ENCODE data around the gene SEC14L5. TPM values are rescaled to one million over a fixed set of nuclear protein-coding genes. Genes with fewer than 3 reads are reported as not detected.
A peak's percentile ranks its signal among the peaks of the same experiment; 100 is the strongest.

The SEC14L5 gene
- total RNA-seq, 1 donor, result under 0.01 TPM

DNA sequence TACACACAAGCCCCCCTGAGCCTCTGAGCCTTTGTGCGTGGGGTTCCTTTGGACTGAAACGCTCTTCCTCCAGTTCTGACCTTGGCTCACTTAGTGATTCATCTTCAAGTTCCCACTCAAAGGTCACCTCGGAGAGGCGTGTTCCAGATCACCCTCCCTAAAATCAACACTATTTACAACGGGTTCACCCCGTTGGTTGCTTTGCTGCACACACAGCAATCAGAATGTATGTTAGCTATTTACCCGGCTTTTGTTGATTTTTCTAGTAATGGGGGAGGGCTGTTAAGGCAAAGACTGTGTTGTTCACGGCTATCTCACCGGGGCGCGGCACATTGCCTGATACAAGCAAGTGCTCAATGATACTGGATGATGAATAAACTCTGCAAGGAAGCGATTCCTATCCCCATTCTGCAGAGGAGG is 74.6 kb downstream of the SEC14L5 start:
- Histone ChIP-seq H4K20me1 (ENCODE audit: insufficient read depth, low read length) (no peaks in the 10 kb centered on the region), H3K27ac (ENCODE audit: low read depth, low read length) (no peak overlapping the region), H3K4me3 (ENCODE audit: insufficient read depth, low read length) (peak overlapping the region; percentile 96), H3K4me1 (ENCODE audit: insufficient read depth, low read length) (peaks cover 23% of the 10 kb centered on the region), H3K36me3 (ENCODE audit: insufficient read depth, low read length) (no peaks in the 10 kb centered on the region), H2AFZ (ENCODE audit: low read length) (peak overlapping the region; percentile 99), H3K27me3 (ENCODE audit: insufficient read depth, low read length) (no peaks in the 10 kb centered on the region), H3K9me3 (ENCODE audit: low read depth, low read length) (no peaks in the 10 kb centered on the region), H3K79me2 (ENCODE audit: insufficient read depth, low read length) (no peaks in the 10 kb centered on the region), H3K4me2 (ENCODE audit: insufficient read depth, low read length) (peak overlapping the region; percentile 100)
- DNase-seq (ENCODE audit: insufficient read length, low spot score, missing footprints), result peak; percentile 72
- TF ChIP-seq, protein P1, sequence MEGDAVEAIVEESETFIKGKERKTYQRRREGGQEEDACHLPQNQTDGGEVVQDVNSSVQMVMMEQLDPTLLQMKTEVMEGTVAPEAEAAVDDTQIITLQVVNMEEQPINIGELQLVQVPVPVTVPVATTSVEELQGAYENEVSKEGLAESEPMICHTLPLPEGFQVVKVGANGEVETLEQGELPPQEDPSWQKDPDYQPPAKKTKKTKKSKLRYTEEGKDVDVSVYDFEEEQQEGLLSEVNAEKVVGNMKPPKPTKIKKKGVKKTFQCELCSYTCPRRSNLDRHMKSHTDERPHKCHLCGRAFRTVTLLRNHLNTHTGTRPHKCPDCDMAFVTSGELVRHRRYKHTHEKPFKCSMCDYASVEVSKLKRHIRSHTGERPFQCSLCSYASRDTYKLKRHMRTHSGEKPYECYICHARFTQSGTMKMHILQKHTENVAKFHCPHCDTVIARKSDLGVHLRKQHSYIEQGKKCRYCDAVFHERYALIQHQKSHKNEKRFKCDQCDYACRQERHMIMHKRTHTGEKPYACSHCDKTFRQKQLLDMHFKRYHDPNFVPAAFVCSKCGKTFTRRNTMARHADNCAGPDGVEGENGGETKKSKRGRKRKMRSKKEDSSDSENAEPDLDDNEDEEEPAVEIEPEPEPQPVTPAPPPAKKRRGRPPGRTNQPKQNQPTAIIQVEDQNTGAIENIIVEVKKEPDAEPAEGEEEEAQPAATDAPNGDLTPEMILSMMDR (IDR thresholded peaks at IDR 0.05; ENCODE audit: extremely low read depth, low read depth, low read length), result no peak

DNA sequence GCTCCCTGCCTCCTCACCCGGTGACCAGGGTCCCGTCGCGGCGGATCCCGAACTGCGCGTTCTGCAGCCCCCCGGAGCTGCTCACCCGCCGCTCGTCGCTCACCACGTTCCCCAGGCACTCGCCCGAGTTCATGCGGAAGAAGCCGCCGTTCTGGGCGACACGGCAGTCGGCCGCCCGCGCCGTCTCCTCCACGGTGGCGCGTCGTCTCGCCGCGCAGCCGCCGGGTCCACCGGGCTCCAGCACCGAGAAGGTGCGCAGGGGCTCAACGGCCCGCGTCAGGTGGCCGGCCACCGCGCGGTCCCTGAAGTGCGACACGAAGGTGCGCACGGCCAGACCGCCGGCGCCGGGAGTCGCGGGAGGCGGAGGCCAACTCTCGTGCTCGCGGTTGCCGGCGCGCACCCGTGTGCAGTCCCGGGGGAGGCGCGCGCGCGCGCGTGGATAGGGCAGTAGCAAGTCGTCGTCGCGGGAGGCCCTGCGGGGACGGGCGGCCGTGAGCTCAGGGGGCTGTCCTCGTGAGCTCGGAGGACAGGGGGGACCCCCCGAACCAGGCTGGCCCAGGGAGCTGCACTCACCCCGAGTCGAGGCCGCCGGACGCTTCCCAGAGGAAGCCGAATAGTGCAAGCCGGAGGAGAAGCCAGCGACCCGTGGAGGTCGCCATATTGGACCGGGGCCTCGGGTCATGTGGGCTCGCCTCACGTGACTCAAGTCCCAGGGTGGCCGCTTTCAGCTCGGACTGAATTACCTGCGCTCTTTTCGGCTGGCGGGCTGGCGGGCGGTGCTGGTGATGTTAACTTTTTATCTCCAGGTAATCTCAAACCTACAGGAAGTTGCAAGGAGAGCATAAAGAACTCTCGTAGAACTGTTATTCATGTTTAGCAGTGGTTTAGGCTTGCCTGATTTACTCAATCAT is 75.4 kb downstream of the SEC14L5 start, which contains the start of gene NAGPA:
NAGPA (minus strand) TSS at position 680 of the 911 bp plus-strand sequence; CDS start at position 659, 21 bp downstream.
- Histone ChIP-seq H4K20me1 (ENCODE audit: insufficient read depth, low read length) (no peaks in the 10 kb centered on the region), H3K4me3 (ENCODE audit: insufficient read depth, low read length) (peak within 1 kb of the TSS; percentile 96), H3K9me3 (ENCODE audit: low read depth, low read length) (no peaks in the 10 kb centered on the region), H3K79me2 (ENCODE audit: insufficient read depth, low read length) (no peaks in the 10 kb centered on the region), H3K4me1 (ENCODE audit: insufficient read depth, low read length) (peaks cover 23% of the 10 kb centered on the region), H3K4me2 (ENCODE audit: insufficient read depth, low read length) (peak within 1 kb of the TSS; percentile 100), H3K27ac (ENCODE audit: low read depth, low read length) (peak within 1 kb of the TSS; percentile 66), H2AFZ (ENCODE audit: low read length) (peak within 1 kb of the TSS; percentile 99), H3K27me3 (ENCODE audit: insufficient read depth, low read length) (no peaks in the 10 kb centered on the region), H3K36me3 (ENCODE audit: insufficient read depth, low read length) (no peaks in the 10 kb centered on the region)
- peak; percentile 98 for DNase-seq (ENCODE audit: insufficient read length, low spot score, missing footprints)
- TF ChIP-seq, protein P1 (IDR thresholded peaks at IDR 0.05; ENCODE audit: extremely low read depth, low read depth, low read length), result no peak

DNA sequence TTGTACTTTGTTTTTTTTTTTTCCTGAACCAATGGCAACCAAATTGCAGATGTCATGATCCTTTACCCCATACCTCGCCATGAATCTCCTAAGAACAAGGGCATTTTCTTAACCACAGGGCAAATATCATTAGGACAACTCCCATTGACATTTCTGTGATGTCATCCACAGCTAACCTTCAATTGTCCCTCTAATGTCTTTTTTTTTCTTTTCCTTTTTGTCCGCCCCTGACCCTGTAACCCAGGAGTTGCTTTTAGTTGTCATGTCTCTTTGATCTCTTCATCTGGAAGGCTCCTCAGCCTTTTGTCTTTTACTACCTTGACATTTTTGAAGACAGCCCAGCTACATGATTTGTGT is 76.0 kb downstream of the SEC14L5 start:
- no peaks in the 10 kb centered on the region for H4K20me1 ChIP-seq (ENCODE audit: insufficient read depth, low read length)
- peak overlapping the region; percentile 99 for H2AFZ ChIP-seq (ENCODE audit: low read length)
- H3K27me3 ChIP-seq (ENCODE audit: insufficient read depth, low read length), result no peaks in the 10 kb centered on the region
- H3K36me3 ChIP-seq (ENCODE audit: insufficient read depth, low read length), result no peaks in the 10 kb centered on the region
- TF ChIP-seq, protein P1 (IDR thresholded peaks at IDR 0.05; ENCODE audit: extremely low read depth, low read depth, low read length), result no peak
- H3K79me2 ChIP-seq (ENCODE audit: insufficient read depth, low read length), result no peaks in the 10 kb centered on the region
- H3K9me3 ChIP-seq (ENCODE audit: low read depth, low read length), result no peaks in the 10 kb centered on the region
- DNase-seq (ENCODE audit: insufficient read length, low spot score, missing footprints), result no peak
- peak overlapping the region; percentile 66 for H3K27ac ChIP-seq (ENCODE audit: low read depth, low read length)
- H3K4me1 ChIP-seq (ENCODE audit: insufficient read depth, low read length), result peaks cover 23% of the 10 kb centered on the region
- H3K4me2 ChIP-seq (ENCODE audit: insufficient read depth, low read length), result peak overlapping the region; percentile 100
- peak overlapping the region; percentile 96 for H3K4me3 ChIP-seq (ENCODE audit: insufficient read depth, low read length)

DNA sequence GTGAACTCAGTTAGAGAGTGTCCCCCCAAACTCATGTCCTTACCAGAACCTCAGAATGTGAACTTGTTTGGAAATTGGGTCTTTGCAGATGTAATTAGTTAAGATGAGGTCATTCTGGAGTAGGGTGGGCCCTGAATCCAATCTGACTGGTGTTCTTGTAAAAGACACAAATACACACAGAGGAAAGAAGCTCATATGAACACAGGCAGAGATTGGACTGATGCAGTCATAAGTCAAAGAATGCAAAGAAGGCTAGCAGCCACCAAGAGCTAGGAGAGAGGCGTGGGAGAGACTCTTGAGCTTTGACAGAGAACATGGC is 77.7 kb downstream of the SEC14L5 start:
- Histone ChIP-seq H3K4me3 (ENCODE audit: insufficient read depth, low read length) (no peak overlapping the region), H2AFZ (ENCODE audit: low read length) (peak overlapping the region; percentile 72), H3K4me2 (ENCODE audit: insufficient read depth, low read length) (peak overlapping the region; percentile 10), H3K36me3 (ENCODE audit: insufficient read depth, low read length) (no peaks in the 10 kb centered on the region), H4K20me1 (ENCODE audit: insufficient read depth, low read length) (no peaks in the 10 kb centered on the region), H3K4me1 (ENCODE audit: insufficient read depth, low read length) (peaks cover 23% of the 10 kb centered on the region), H3K27ac (ENCODE audit: low read depth, low read length) (no peak overlapping the region), H3K79me2 (ENCODE audit: insufficient read depth, low read length) (no peaks in the 10 kb centered on the region), H3K9me3 (ENCODE audit: low read depth, low read length) (no peaks in the 10 kb centered on the region), H3K27me3 (ENCODE audit: insufficient read depth, low read length) (no peaks in the 10 kb centered on the region)
- no peak for DNase-seq (ENCODE audit: insufficient read length, low spot score, missing footprints)
- TF ChIP-seq, protein P1 (IDR thresholded peaks at IDR 0.05; ENCODE audit: extremely low read depth, low read depth, low read length), result no peak

Measured in osteoblast (primary cell).